BE2C (cell line): Measurements from ENCODE around the gene RALGDS.
"Not testable (repeated sequence)": the region's sequence is repeated elsewhere in the genome, so short reads cannot be mapped to it uniquely, and the experiment has no call there.

ENCODE experiments used
- DNase-seq: peaks from one replicate; pipeline ENCODE4 v3.0.0-alpha.2; 2020
- H3K27me3 ChIP-seq: fragments of 250-450 bp; sonication (Bioruptor Pico); 2 replicates; pipeline ENCODE4 v1.5.1; 2020; ENCODE audit warnings: mild to moderate bottlenecking
- H3K36me3 ChIP-seq: fragments of 250-450 bp; sonication (Bioruptor Pico); 2 replicates; pipeline ENCODE4 v1.5.1; 2020; ENCODE audit warnings: mild to moderate bottlenecking
- H3K4me1 ChIP-seq: fragments of 250-450 bp; sonication (Bioruptor Pico); 2 replicates; pipeline ENCODE4 v1.5.1; 2020
- H3K4me3 ChIP-seq: 2 replicates; pipeline ENCODE4 v1.5.1; 2011; ENCODE audit warnings: low read depth, low read length
- H3K9me3 ChIP-seq: fragments of 250-450 bp; sonication (Bioruptor Pico); 2 replicates; pipeline ENCODE4 v1.5.1; 2020
- TF ChIP-seq, protein P1 (sequence below): IDR thresholded peaks from 2 replicates; pipeline ENCODE4 v1.5.1; 2012; ENCODE audit warnings: mild to moderate bottlenecking, low read depth, low read length

RALGDS gene

DNA sequence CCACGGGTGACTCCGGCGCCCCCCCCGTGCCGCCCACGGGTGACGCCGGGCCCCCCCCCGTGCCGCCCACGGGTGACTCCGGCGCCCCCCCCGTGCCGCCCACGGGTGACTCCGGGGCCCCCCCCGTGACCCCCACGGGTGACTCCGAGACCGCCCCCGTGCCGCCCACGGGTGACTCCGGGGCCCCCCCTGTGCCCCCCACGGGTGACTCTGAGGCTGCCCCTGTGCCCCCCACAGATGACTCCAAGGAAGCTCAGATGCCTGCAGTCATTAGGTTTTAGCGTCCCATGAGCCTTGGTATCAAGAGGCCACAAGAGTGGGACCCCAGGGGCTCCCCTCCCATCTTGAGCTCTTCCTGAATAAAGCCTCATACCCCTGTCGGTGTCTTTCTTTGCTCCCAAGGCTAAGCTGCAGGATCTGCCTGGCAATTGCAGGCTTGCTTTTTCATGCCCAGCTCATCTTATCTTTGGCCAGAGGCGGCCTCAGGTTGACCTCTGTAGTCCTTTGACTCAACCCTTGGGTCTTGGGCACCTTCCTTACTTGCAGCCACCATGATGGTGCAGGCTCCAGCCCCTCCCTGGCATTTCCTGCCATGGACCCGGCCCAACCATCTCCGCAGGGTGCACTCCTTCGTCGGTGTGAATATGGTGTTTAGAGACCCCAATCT is 49.4 kb downstream of the RALGDS start:
- no peak overlapping the region for H3K4me3 ChIP-seq
- no peaks in the 10 kb centered on the region for H3K36me3 ChIP-seq
- DNase-seq: no peak
- H3K9me3 ChIP-seq: no peaks in the 10 kb centered on the region
- TF ChIP-seq, protein P1, sequence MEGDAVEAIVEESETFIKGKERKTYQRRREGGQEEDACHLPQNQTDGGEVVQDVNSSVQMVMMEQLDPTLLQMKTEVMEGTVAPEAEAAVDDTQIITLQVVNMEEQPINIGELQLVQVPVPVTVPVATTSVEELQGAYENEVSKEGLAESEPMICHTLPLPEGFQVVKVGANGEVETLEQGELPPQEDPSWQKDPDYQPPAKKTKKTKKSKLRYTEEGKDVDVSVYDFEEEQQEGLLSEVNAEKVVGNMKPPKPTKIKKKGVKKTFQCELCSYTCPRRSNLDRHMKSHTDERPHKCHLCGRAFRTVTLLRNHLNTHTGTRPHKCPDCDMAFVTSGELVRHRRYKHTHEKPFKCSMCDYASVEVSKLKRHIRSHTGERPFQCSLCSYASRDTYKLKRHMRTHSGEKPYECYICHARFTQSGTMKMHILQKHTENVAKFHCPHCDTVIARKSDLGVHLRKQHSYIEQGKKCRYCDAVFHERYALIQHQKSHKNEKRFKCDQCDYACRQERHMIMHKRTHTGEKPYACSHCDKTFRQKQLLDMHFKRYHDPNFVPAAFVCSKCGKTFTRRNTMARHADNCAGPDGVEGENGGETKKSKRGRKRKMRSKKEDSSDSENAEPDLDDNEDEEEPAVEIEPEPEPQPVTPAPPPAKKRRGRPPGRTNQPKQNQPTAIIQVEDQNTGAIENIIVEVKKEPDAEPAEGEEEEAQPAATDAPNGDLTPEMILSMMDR: no peak
- H3K4me1 ChIP-seq: no peaks in the 10 kb centered on the region
- no peaks in the 10 kb centered on the region for H3K27me3 ChIP-seq

DNA sequence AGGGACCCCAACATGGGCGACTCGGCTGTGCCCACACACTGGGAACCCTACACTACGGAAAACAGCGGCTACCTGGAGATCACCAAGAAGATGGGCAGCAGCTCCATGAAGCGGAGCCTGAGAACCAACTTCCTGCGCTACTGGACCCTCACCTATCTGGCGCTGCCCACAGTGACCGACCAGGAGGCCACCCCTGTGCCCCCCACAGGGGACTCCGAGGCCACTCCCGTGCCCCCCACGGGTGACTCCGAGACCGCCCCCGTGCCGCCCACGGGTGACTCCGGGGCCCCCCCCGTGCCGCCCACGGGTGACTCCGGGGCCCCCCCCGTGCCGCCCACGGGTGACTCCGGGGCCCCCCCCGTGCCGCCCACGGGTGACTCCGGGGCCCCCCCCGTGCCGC is 50.1 kb downstream of the RALGDS start:
- H3K4me3 ChIP-seq, H3K27me3 ChIP-seq, H3K9me3 ChIP-seq, H3K4me1 ChIP-seq, DNase-seq, H3K36me3 ChIP-seq: not testable (repeated sequence)

DNA sequence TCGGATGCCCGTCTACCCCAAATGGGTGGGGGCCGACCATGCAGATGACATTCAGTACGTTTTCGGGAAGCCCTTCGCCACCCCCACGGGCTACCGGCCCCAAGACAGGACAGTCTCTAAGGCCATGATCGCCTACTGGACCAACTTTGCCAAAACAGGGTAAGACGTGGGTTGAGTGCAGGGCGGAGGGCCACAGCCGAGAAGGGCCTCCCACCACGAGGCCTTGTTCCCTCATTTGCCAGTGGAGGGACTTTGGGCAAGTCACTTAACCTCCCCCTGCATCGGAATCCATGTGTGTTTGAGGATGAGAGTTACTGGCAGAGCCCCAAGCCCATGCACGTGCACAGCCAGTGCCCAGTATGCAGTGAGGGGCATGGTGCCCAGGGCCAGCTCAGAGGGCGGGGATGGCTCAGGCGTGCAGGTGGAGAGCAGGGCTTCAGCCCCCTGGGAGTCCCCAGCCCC is 50.5 kb downstream of the RALGDS start:
- not testable (repeated sequence) for H3K4me1 ChIP-seq, H3K9me3 ChIP-seq, H3K27me3 ChIP-seq, DNase-seq, H3K4me3 ChIP-seq, H3K36me3 ChIP-seq

DNA sequence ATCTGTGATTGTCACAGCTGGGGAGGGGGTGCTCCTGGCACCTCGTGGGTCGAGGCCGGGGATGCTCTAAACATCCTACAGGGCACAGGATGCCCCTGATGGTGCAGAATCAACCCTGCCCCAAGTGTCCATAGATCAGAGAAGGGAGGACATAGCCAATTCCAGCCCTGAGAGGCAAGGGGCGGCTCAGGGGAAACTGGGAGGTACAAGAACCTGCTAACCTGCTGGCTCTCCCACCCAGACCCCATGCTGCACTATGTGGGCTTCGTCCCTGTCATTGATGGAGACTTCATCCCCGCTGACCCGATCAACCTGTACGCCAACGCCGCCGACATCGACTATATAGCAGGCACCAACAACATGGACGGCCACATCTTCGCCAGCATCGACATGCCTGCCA is 52.6 kb downstream of the RALGDS start:
- H3K4me3 ChIP-seq, H3K27me3 ChIP-seq, DNase-seq: not testable (repeated sequence)

DNA sequence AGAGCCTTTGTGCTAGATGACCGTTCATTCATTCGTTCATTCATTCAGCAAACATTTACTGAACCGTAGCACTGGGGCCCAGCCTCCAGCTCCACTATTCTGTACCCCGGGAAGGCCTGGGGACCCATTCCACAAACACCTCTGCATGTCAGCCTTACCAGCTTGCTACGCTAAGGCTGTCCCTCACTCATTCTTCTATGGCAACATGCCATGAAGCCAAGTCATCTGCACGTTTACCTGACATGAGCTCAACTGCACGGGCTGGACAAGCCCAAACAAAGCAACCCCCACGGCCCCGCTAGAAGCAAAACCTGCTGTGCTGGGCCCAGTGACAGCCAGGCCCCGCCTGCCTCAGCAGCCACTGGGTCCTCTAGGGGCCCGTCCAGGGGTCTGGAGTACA is 53.2 kb downstream of the RALGDS start:
- Histone ChIP-seq H3K4me3 (no peak overlapping the region), H3K27me3 (no peaks in the 10 kb centered on the region), H3K36me3 (no peaks in the 10 kb centered on the region), H3K4me1 (no peaks in the 10 kb centered on the region), H3K9me3 (no peaks in the 10 kb centered on the region)
- TF ChIP-seq, protein P1: no peak
- no peak for DNase-seq

More for the DNA sequence above, 52.6 kb downstream of the RALGDS start:
- not testable (repeated sequence) for H3K36me3 ChIP-seq, H3K9me3 ChIP-seq, H3K4me1 ChIP-seq

DNA sequence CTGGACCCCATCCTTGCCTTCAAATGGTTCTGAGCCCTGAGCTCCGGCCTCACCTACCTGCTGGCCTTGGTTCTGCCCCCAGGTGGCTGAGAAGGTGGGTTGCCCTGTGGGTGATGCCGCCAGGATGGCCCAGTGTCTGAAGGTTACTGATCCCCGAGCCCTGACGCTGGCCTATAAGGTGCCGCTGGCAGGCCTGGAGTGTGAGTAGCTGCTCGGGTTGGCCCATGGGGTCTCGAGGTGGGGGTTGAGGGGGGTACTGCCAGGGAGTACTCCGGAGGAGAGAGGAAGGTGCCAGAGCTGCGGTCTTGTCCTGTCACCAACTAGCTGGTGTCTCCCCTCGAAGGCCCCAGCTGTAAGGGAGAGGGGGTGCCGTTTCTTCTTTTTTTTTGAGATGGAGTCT is 54.0 kb downstream of the RALGDS start:
- no peak for DNase-seq
- Histone ChIP-seq H3K4me1 (no peaks in the 10 kb centered on the region), H3K9me3 (no peaks in the 10 kb centered on the region), H3K27me3 (no peaks in the 10 kb centered on the region), H3K36me3 (no peaks in the 10 kb centered on the region), H3K4me3 (no peak overlapping the region)
- TF ChIP-seq, protein P1: no peak

DNA sequence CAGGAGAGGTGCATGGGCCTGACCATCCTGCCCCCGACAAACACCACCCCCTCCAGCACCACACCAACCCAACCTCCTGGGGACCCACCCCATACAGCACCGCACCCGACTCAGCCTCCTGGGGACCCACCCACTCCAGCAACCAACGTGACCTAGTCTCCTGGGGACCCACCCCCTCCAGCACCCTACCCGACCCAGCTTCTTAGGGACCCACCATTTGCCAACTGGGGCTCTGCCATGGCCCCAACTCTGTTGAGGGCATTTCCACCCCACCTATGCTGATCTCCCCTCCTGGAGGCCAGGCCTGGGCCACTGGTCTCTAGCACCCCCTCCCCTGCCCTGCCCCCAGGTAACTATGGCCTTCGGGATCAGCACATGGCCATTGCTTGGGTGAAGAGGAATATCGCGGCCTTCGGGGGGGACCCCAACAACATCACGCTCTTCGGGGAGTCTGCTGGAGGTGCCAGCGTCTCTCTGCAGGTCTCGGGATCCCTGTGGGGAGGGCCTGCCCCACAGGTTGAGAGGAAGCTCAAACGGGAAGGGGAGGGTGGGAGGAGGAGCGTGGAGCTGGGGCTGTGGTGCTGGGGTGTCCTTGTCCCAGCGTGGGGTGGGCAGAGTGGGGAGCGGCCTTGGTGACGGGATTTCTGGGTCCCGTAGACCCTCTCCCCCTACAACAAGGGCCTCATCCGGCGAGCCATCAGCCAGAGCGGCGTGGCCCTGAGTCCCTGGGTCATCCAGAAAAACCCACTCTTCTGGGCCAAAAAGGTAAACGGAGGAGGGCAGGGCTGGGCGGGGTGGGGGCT is 54.7 kb downstream of the RALGDS start:
- TF ChIP-seq, protein P1: no peak
- H3K36me3 ChIP-seq: no peaks in the 10 kb centered on the region

More for the DNA sequence above, 54.7 kb downstream of the RALGDS start:
- Histone ChIP-seq H3K4me3 (no peak overlapping the region), H3K4me1 (no peaks in the 10 kb centered on the region), H3K9me3 (no peaks in the 10 kb centered on the region), H3K27me3 (no peaks in the 10 kb centered on the region)
- DNase-seq: no peak
